ENCODE measurements around the gene EID2. TPM values are rescaled to one million over a fixed set of nuclear protein-coding genes. Genes with fewer than 3 reads are reported as not detected.

The EID2 gene
- total and polyA plus RNA-seq, 2 of the 13 experiments (the other 11 are each of a cell fraction or from before 2014, with no cell fraction given): 3.7 to 14.1 TPM

- TF ChIP-seq MLXIP (CRISPR knock-in tag; IDR thresholded peaks at IDR 0.05; ENCODE audit: borderline replicate concordance) (0 out of 2 replicates have a peak, but pooled peaks have one; percentile 33), NFYC (CRISPR knock-in tag; IDR thresholded peaks at IDR 0.05) (no peak), CENPX (CRISPR knock-in tag; IDR thresholded peaks at IDR 0.05) (no peak), PTBP1 (IDR thresholded peaks at IDR 0.05; ENCODE audit: low read depth, low read length, poor library complexity, severe bottlenecking) (no peak), ZSCAN20 (CRISPR knock-in tag; IDR thresholded peaks at IDR 0.05; ENCODE audit: borderline replicate concordance) (peak; percentile 88; the same call in 1 of the 2 replicates), ZIK1 (CRISPR knock-in tag; IDR thresholded peaks at IDR 0.05; ENCODE audit: borderline replicate concordance, low read depth) (no peak), ZNF280B (CRISPR knock-in tag; IDR thresholded peaks at IDR 0.05; ENCODE audit: borderline replicate concordance) (peak; percentile 95; the same call in 1 of the 2 replicates), HHEX (CRISPR knock-in tag; IDR thresholded peaks at IDR 0.05) (no peak), ZNF430 (CRISPR knock-in tag; IDR thresholded peaks at IDR 0.05) (no peak), JDP2 (CRISPR knock-in tag; IDR thresholded peaks at IDR 0.05; ENCODE audit: borderline replicate concordance) (no peak), FOXA1 (IDR thresholded peaks at IDR 0.05) (no peak), FOXA1 (CRISPR knock-in tag; IDR thresholded peaks at IDR 0.05) (no peak), ZNF597 (CRISPR knock-in tag; IDR thresholded peaks at IDR 0.05) (no peak), ZNF674 (CRISPR knock-in tag; IDR thresholded peaks at IDR 0.05; ENCODE audit: low read depth) (no peak), ZNF512B (CRISPR knock-in tag; IDR thresholded peaks at IDR 0.05; ENCODE audit: borderline replicate concordance) (no peak), ZFP62 (CRISPR knock-in tag; IDR thresholded peaks at IDR 0.05) (no peak), ZFAT (CRISPR knock-in tag; conservative IDR thresholded peaks at IDR 0.05) (no peak), CENPT (CRISPR knock-in tag; IDR thresholded peaks at IDR 0.05; ENCODE audit: low read depth) (no peak), MAF1 (CRISPR knock-in tag; IDR thresholded peaks at IDR 0.05; ENCODE audit: borderline replicate concordance) (0 out of 2 replicates have a peak, but pooled peaks have one; percentile 56), TBP (CRISPR knock-in tag; IDR thresholded peaks at IDR 0.05) (no peak)
These were observed at the start of gene EID2 (continued) for GRCh38 chr19:39539518-39540332.

Measured in HepG2 (cell line).